Subcutaneous adipose tissue (tissue), 4 donors: ENCODE measurements around the gene NPM1. TPM values are rescaled to one million over a fixed set of nuclear protein-coding genes. Genes with fewer than 3 reads are reported as not detected.

Source experiments
- CTCF ChIP-seq: fragments of 450-650 bp; IDR thresholded peaks from one replicate; pipeline ENCODE4 v1.5.1; 2016; ENCODE audit warnings: low read depth, mild to moderate bottlenecking, control low read depth, antibody characterized with exemption, moderate library complexity
- total RNA-seq, 4 donors: library from RNA; depleted of rRNA; stranded (reverse); fragments of >200 nt; gene quantifications; one replicate each; pipeline ENCODE4 v1.1.0, GENCODE V29; 2016

Gene NPM1
- total RNA-seq, 4 donors from 2014 or later: 421 to 628 (median 493) TPM

- TF ChIP-seq CTCF: no peak
Measured at GRCh38 chr5:171355302-171355724, 32.3 kb upstream of the NPM1 start.

GRCh38 chr5:171357843-171358242, 29.8 kb upstream of the NPM1 start:
- TF ChIP-seq CTCF: no peak

GRCh38 chr5:171363846-171364245, 23.8 kb upstream of the NPM1 start:
- TF ChIP-seq CTCF: no peak

GRCh38 chr5:171365351-171365750, 22.3 kb upstream of the NPM1 start:
- TF ChIP-seq CTCF: no peak

- no peak for TF ChIP-seq CTCF
Measured at GRCh38 chr5:171366645-171367044, 21.0 kb upstream of the NPM1 start.

- no peak for TF ChIP-seq CTCF
Measured at GRCh38 chr5:171367424-171368370, 20.0 kb upstream of the NPM1 start.

- TF ChIP-seq CTCF: no peak
Measured at GRCh38 chr5:171369056-171369455, 18.6 kb upstream of the NPM1 start.
